Caco-2 (cell line): Measurements from ENCODE around the gene LRWD1. TPM values are rescaled to one million over a fixed set of nuclear protein-coding genes. Genes with fewer than 3 reads are reported as not detected.

Source experiments
- BruUV-seq: library from RNA; stranded (reverse); fragments of 400-500 nt; replicated peaks from 2 replicates; lab custom pipeline; 2021; lab: Mats Ljungman, UMichigan
- CTCF ChIA-PET: fragments of 300-600 bp; sonication (Branson Sonifier 250); formaldehyde crosslinking; loops from one replicate; lab custom pipeline; 2022; ENCODE audit warnings: antibody characterized with exemption; lab: Charles Lee
- POLR2A ChIA-PET: fragments of 300-600 bp; sonication (Branson Sonifier 250); formaldehyde crosslinking; loops from one replicate; lab custom pipeline; 2022; ENCODE audit warnings: antibody characterized with exemption; lab: Charles Lee
- DNase-seq, 2 experiments: peaks; one replicate each; pipeline versions ENCODE4 v3.0.0 to v3.0.0-alpha.2; 2020 to 2022
- H3K27me3 ChIP-seq: replicated peaks from 2 replicates; pipeline ENCODE4 v1.6.0; 2011; ENCODE audit warnings: low read length; ENCODE audit not compliant: control insufficient read depth, insufficient read depth
- H3K36me3 ChIP-seq: 2 replicates; pipeline ENCODE4 v1.5.1; 2011; ENCODE audit warnings: low read length; ENCODE audit not compliant: control insufficient read depth, insufficient read depth
- H3K4me1 ChIP-seq: fragments of 250-450 bp; sonication (Bioruptor Pico); 2 replicates; pipeline ENCODE4 v1.5.1; 2020; ENCODE audit warnings: mild to moderate bottlenecking
- H3K4me3 ChIP-seq: 2 replicates; pipeline ENCODE4 v1.5.1; 2011; ENCODE audit warnings: low read depth, mild to moderate bottlenecking, control low read depth, low read length
- H3K9me3 ChIP-seq: fragments of 250-450 bp; sonication (Bioruptor Pico); 2 replicates; pipeline ENCODE4 v1.5.1; 2020; ENCODE audit warnings: mild to moderate bottlenecking, moderate library complexity
- H3K27ac Mint-ChIP-seq: one replicate; pipeline ENCODE4 v1.8.0; 2022; ENCODE audit warnings: mixed read lengths; ENCODE audit not compliant: unreplicated experiment
- H3K27me3 Mint-ChIP-seq: one replicate; pipeline ENCODE4 v1.8.0; 2022; ENCODE audit warnings: mixed read lengths; ENCODE audit not compliant: insufficient read depth, unreplicated experiment
- H3K36me3 Mint-ChIP-seq: one replicate; pipeline ENCODE4 v1.8.0; 2022; ENCODE audit warnings: mild to moderate bottlenecking, mixed read lengths; ENCODE audit not compliant: insufficient read depth, unreplicated experiment
- H3K4me1 Mint-ChIP-seq: one replicate; pipeline ENCODE4 v1.8.0; 2022; ENCODE audit warnings: low read depth, mixed read lengths; ENCODE audit not compliant: unreplicated experiment
- H3K4me3 Mint-ChIP-seq: one replicate; pipeline ENCODE4 v1.8.0; 2022; ENCODE audit warnings: mild to moderate bottlenecking, moderate library complexity, mixed read lengths; ENCODE audit not compliant: unreplicated experiment
- H3K9me3 Mint-ChIP-seq: one replicate; pipeline ENCODE4 v1.8.0; 2022; ENCODE audit warnings: mixed read lengths; ENCODE audit not compliant: unreplicated experiment
- intact Hi-C: fragments of 100-400 bp; cut with micrococcal nuclease; formaldehyde crosslinking; loops from one replicate; pipeline ENCODE4 v1.10.0; 2022; ENCODE audit not compliant: unreplicated experiment
- total RNA-seq: library from RNA; stranded (reverse); gene quantifications from 2 replicates; pipeline ENCODE4 v1.2.3, GENCODE V29; 2022
- TF ChIP-seq, protein P1 (sequence below), 2 experiments: fragments of 200-600 bp in 1 of 2; IDR thresholded peaks; 1 replicate in 1 of 2; 2 replicates in 1 of 2; pipeline versions ENCODE4 v1.5.1 to v1.8.0; 2011 to 2022; ENCODE audit warnings: antibody characterized with exemption in 1 of 2, control low read depth in 1 of 2, inconsistent platforms in 1 of 2, low read depth in 1 of 2, low read length in 1 of 2, mild to moderate bottlenecking in 1 of 2, moderate library complexity in 1 of 2; ENCODE audit not compliant: insufficient read depth in 1 of 2, severe bottlenecking in 1 of 2, unreplicated experiment in 1 of 2

The LRWD1 gene
- total RNA-seq, 1 experiment from 2014 or later, result 23.6 TPM

- H3K4me1 ChIP-seq, result no peaks in the 10 kb centered on the region
- no TSS peak for BruUV-seq
- peaks cover 4% of the 10 kb centered on the region for H3K36me3 ChIP-seq
- POLR2A ChIA-PET, result no interaction called here
- no peaks in the 10 kb centered on the region for H3K27me3 Mint-ChIP-seq
- no peaks in the 10 kb centered on the region for H3K27me3 ChIP-seq
- no peak overlapping the region for H3K4me3 ChIP-seq
- TF ChIP-seq, protein P1, sequence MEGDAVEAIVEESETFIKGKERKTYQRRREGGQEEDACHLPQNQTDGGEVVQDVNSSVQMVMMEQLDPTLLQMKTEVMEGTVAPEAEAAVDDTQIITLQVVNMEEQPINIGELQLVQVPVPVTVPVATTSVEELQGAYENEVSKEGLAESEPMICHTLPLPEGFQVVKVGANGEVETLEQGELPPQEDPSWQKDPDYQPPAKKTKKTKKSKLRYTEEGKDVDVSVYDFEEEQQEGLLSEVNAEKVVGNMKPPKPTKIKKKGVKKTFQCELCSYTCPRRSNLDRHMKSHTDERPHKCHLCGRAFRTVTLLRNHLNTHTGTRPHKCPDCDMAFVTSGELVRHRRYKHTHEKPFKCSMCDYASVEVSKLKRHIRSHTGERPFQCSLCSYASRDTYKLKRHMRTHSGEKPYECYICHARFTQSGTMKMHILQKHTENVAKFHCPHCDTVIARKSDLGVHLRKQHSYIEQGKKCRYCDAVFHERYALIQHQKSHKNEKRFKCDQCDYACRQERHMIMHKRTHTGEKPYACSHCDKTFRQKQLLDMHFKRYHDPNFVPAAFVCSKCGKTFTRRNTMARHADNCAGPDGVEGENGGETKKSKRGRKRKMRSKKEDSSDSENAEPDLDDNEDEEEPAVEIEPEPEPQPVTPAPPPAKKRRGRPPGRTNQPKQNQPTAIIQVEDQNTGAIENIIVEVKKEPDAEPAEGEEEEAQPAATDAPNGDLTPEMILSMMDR (IDR thresholded peaks at IDR 0.05; ENCODE audit: insufficient read depth in 1 of 2, low read depth in 1 of 2, low read length in 1 of 2, severe bottlenecking in 1 of 2, unreplicated experiment in 1 of 2), result no peak
- no peak overlapping the region for H3K4me3 Mint-ChIP-seq
- CTCF ChIA-PET, result no interaction called here
- H3K27ac Mint-ChIP-seq, result no peak overlapping the region
- H3K4me1 Mint-ChIP-seq, result peaks cover 8% of the 10 kb centered on the region
- no peaks in the 10 kb centered on the region for H3K9me3 ChIP-seq
- intact Hi-C loops, result loop anchor here (10.0 kb wide), 1 partner anchor 175 kb away; the partner anchor contains the start of gene SH2B2
- H3K9me3 Mint-ChIP-seq, result no peaks in the 10 kb centered on the region
- DNase-seq, result no peak
- H3K36me3 Mint-ChIP-seq, result peaks cover 33% of the 10 kb centered on the region
Measured at GRCh38 chr7:102459221-102459844, 5.5 kb upstream of the LRWD1 start.

GRCh38 chr7:102460467-102460866, 4.3 kb upstream of the LRWD1 start:
- ChIA-PET CTCF (interaction anchor here (0.7 kb wide), 1 partner anchor 861 kb away, joined by 4 read pairs; no protein-coding TSS in a partner anchor), POLR2A (no interaction called here)
- H3K36me3 ChIP-seq, result peaks cover 4% of the 10 kb centered on the region
- TF ChIP-seq, protein P1 (IDR thresholded peaks at IDR 0.05; ENCODE audit: insufficient read depth in 1 of 2, low read depth in 1 of 2, low read length in 1 of 2, severe bottlenecking in 1 of 2, unreplicated experiment in 1 of 2), result no peak
- no peak overlapping the region for H3K4me3 ChIP-seq
- H3K4me1 ChIP-seq, result no peaks in the 10 kb centered on the region
- peaks cover 8% of the 10 kb centered on the region for H3K4me1 Mint-ChIP-seq
- H3K4me3 Mint-ChIP-seq, result no peak overlapping the region
- no TSS peak for BruUV-seq
- H3K27me3 ChIP-seq, result no peaks in the 10 kb centered on the region
- H3K9me3 ChIP-seq, result no peaks in the 10 kb centered on the region
- DNase-seq, result no peak
- intact Hi-C loops, result no loop called here
- no peaks in the 10 kb centered on the region for H3K9me3 Mint-ChIP-seq
- H3K36me3 Mint-ChIP-seq, result peaks cover 33% of the 10 kb centered on the region
- H3K27me3 Mint-ChIP-seq, result no peaks in the 10 kb centered on the region
- H3K27ac Mint-ChIP-seq, result no peak overlapping the region

DNA sequence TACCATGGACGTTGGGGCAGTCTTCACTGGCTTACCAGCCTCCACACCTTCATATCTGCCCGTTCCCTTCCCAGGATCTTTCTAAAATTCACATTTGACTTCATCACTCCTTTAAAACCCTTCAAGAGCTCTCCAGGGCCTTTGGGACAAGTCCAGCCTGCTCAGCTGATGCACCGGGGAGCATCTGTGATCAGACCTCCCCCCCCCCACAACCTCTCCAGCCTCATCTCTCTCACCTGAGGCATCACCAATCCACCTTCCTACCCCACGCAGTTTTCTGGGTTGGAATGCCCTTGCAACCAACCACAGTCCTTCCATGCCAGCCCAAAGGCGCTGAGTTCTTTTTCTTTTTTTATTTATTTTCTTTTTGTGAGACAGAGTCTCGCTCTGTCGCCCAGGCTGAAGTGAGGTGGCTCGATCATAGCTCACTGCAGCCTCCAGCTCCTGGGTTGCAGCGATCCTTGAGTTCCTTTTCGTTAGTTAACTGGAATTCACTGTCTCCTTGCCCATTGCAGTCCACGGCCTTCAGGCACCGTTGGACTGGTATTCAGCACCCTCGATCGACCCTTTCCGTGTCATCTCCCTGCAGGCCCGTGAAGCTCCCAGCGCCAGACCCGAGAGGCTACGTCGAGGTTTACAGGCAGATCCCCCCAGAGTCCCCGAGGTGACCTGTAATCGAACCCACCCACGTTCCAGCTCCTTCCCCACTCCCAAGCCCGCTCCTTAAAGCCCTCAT, 775 bp upstream of the LRWD1 start:
- peaks cover 2% of the 10 kb centered on the region for H3K36me3 ChIP-seq
- H3K4me3 ChIP-seq, result peak overlapping the region; percentile 67
- peaks cover 5% of the 10 kb centered on the region; the same call in 1 of the 2 replicates for H3K4me1 ChIP-seq
- Mint-ChIP-seq H3K4me3 (peak overlapping the region; percentile 87), H3K36me3 (peaks cover 29% of the 10 kb centered on the region), H3K4me1 (peaks cover 8% of the 10 kb centered on the region), H3K27ac (peak overlapping the region; percentile 71), H3K9me3 (no peaks in the 10 kb centered on the region), H3K27me3 (no peaks in the 10 kb centered on the region)
- ChIA-PET CTCF (interaction anchor here (0.6 to 1.1 kb wide), 2 partner anchors 59 to 1862 kb away, joined by 3 to 8 read pairs; no protein-coding TSS in a partner anchor), POLR2A (interaction anchor here (0.6 to 1.0 kb wide), 3 partner anchors 9 to 68 kb away, joined by 3 to 5 read pairs (median 4); partner anchors contain the start of gene PRKRIP1)
- H3K9me3 ChIP-seq, result no peaks in the 10 kb centered on the region
- TF ChIP-seq, protein P1 (IDR thresholded peaks at IDR 0.05; ENCODE audit: insufficient read depth in 1 of 2, low read depth in 1 of 2, low read length in 1 of 2, severe bottlenecking in 1 of 2, unreplicated experiment in 1 of 2), result no peak
- no peaks in the 10 kb centered on the region for H3K27me3 ChIP-seq
- TSS peak; percentile 30 for BruUV-seq
- intact Hi-C loops, result no loop called here
- DNase-seq, result no peak
